HepG2 (cell line): Measurements from ENCODE around the gene MYL6. TPM values are rescaled to one million over a fixed set of nuclear protein-coding genes. Genes with fewer than 3 reads are reported as not detected.

ENCODE experiments used
- KLF16 ChIP-seq, 2 experiments: sonication (generic) in 1 of 2; formaldehyde crosslinking in 1 of 2; IDR thresholded peaks; 2 replicates each; pipeline versions ENCODE4 v1.6.1 to v1.8.0; 2016 to 2023; ENCODE audit warnings: missing genetic modification reagents in 2 of 2, missing compliant biosample characterization in 1 of 2
- MTA3 ChIP-seq: sonication (generic); formaldehyde crosslinking; IDR thresholded peaks from 2 replicates; pipeline ENCODE4 v1.4.0; 2020; ENCODE audit warnings: missing genetic modification reagents
- PAF1 ChIP-seq: IDR thresholded peaks from 2 replicates; pipeline ENCODE4 v1.6.1; 2016; ENCODE audit warnings: missing genetic modification reagents, missing compliant biosample characterization
- PHF8 ChIP-seq: sonication (generic); formaldehyde crosslinking; IDR thresholded peaks from 2 replicates; pipeline ENCODE4 v1.5.0; 2020; ENCODE audit warnings: missing genetic modification reagents
- POLR2AphosphoS5 ChIP-seq: IDR thresholded peaks from 2 replicates; pipeline ENCODE4 v1.6.1; 2012; ENCODE audit warnings: low read depth, low read length
- TOPORS ChIP-seq: sonication (generic); formaldehyde crosslinking; IDR thresholded peaks from 2 replicates; pipeline ENCODE4 v1.8.0; 2023; ENCODE audit warnings: mild to moderate bottlenecking, missing genetic modification reagents
- ZNF101 ChIP-seq: sonication (generic); formaldehyde crosslinking; IDR thresholded peaks from 2 replicates; pipeline ENCODE4 v1.4.0; 2020; ENCODE audit warnings: mild to moderate bottlenecking, low read depth, missing genetic modification reagents, borderline replicate concordance
- ZNF136 ChIP-seq: sonication (generic); formaldehyde crosslinking; IDR thresholded peaks from 2 replicates; pipeline ENCODE4 v1.8.1; 2022; ENCODE audit warnings: low read depth, mild to moderate bottlenecking, moderate library complexity, missing genetic modification reagents
- ZNF615 ChIP-seq: sonication (generic); formaldehyde crosslinking; IDR thresholded peaks from 2 replicates; pipeline ENCODE4 v1.5.0; 2020; ENCODE audit warnings: mild to moderate bottlenecking, missing genetic modification reagents, borderline replicate concordance
- ZNF768 ChIP-seq: sonication (generic); formaldehyde crosslinking; IDR thresholded peaks from 2 replicates; pipeline ENCODE4 v1.4.0; 2020; ENCODE audit warnings: missing genetic modification reagents
- polyA plus RNA-seq, 8 experiments: library from polyadenylated mRNA; depleted of rRNA in 3 of 8; stranded (reverse) in 7 of 8; unstranded in 1 of 8; fragments of >200 nt; fragmentation: Illumina TruSeq in 4 of 8; extraction: Trizol in 4 of 8; gene quantifications; 2 replicates each; pipeline versions ENCODE4 v1.2.1 to v1.2.3, GENCODE V29; 2011 to 2016; ENCODE audit warnings: low read depth in 4 of 8, missing spikeins in 1 of 8, mixed read lengths in 1 of 8; ENCODE audit not compliant: insufficient read depth in 1 of 8
- total RNA-seq, 5 experiments: library from RNA; depleted of rRNA; stranded (reverse); fragments of >200 nt; fragmentation: Illumina TruSeq; extraction: Trizol; gene quantifications; 2 replicates each; pipeline ENCODE4 v1.2.3, GENCODE V29; 2016; ENCODE audit warnings: low read depth in 1 of 5
- TF ChIP-seq, protein P1 (sequence below): sonication (generic); formaldehyde crosslinking; IDR thresholded peaks from one replicate; pipeline ENCODE4 v1.5.1; 2020; ENCODE audit warnings: mild to moderate bottlenecking, missing genetic modification reagents; ENCODE audit errors: not compliant biosample characterization
- TF ChIP-seq, protein P2 (sequence below): sonication (generic); formaldehyde crosslinking; IDR thresholded peaks from 2 replicates; pipeline ENCODE4 v1.9.0; 2021; ENCODE audit warnings: mild to moderate bottlenecking, missing genetic modification reagents

Gene MYL6
- total and polyA plus RNA-seq, 2 of the 13 experiments (the other 11 are each of a cell fraction or from before 2014, with no cell fraction given) = 1,127 to 1,192 TPM

DNA sequence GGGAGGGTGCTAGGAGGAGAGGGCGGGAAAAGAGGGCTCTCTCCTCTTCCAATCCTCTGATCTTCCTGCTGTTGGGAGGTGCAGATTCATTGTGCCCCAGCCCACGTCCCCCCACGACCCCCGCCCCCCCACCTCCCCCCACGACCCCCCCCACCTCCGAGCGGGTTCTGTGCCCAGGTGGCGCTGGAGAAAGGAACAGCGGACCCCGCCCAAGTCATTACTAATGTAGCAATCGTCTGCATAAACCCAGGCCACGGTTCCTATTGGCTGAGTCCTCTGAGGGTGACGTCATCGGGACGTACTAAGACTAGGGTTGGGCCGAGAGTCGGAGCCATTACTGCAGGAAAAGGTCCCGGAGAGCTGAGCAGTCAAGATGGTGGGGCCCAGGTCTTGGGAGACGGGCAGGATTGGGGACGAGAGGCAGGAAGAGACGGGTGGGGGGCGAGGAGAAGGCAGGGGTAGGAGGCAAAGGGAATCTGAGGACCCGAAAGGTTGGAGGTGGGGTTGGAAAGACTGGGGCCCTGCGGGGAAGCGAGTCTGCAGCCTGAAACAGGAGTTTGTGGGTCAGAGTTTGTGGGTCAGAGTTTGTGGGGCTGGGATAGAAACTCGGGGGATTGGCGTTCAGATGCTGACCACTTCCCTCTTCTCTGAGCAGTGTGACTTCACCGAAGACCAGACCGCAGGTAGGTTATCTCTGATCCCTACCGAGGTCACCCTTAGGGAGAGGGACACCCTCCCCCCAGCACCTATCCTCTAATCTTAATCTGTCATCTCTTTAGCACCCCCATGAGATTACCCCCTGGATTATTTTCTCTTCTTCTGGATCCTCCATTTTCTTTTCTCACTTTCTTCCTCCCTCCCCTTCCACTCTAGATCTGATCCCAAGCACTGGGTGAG lies at the start of gene MYL6 (continued):
- TF ChIP-seq, protein P1, sequence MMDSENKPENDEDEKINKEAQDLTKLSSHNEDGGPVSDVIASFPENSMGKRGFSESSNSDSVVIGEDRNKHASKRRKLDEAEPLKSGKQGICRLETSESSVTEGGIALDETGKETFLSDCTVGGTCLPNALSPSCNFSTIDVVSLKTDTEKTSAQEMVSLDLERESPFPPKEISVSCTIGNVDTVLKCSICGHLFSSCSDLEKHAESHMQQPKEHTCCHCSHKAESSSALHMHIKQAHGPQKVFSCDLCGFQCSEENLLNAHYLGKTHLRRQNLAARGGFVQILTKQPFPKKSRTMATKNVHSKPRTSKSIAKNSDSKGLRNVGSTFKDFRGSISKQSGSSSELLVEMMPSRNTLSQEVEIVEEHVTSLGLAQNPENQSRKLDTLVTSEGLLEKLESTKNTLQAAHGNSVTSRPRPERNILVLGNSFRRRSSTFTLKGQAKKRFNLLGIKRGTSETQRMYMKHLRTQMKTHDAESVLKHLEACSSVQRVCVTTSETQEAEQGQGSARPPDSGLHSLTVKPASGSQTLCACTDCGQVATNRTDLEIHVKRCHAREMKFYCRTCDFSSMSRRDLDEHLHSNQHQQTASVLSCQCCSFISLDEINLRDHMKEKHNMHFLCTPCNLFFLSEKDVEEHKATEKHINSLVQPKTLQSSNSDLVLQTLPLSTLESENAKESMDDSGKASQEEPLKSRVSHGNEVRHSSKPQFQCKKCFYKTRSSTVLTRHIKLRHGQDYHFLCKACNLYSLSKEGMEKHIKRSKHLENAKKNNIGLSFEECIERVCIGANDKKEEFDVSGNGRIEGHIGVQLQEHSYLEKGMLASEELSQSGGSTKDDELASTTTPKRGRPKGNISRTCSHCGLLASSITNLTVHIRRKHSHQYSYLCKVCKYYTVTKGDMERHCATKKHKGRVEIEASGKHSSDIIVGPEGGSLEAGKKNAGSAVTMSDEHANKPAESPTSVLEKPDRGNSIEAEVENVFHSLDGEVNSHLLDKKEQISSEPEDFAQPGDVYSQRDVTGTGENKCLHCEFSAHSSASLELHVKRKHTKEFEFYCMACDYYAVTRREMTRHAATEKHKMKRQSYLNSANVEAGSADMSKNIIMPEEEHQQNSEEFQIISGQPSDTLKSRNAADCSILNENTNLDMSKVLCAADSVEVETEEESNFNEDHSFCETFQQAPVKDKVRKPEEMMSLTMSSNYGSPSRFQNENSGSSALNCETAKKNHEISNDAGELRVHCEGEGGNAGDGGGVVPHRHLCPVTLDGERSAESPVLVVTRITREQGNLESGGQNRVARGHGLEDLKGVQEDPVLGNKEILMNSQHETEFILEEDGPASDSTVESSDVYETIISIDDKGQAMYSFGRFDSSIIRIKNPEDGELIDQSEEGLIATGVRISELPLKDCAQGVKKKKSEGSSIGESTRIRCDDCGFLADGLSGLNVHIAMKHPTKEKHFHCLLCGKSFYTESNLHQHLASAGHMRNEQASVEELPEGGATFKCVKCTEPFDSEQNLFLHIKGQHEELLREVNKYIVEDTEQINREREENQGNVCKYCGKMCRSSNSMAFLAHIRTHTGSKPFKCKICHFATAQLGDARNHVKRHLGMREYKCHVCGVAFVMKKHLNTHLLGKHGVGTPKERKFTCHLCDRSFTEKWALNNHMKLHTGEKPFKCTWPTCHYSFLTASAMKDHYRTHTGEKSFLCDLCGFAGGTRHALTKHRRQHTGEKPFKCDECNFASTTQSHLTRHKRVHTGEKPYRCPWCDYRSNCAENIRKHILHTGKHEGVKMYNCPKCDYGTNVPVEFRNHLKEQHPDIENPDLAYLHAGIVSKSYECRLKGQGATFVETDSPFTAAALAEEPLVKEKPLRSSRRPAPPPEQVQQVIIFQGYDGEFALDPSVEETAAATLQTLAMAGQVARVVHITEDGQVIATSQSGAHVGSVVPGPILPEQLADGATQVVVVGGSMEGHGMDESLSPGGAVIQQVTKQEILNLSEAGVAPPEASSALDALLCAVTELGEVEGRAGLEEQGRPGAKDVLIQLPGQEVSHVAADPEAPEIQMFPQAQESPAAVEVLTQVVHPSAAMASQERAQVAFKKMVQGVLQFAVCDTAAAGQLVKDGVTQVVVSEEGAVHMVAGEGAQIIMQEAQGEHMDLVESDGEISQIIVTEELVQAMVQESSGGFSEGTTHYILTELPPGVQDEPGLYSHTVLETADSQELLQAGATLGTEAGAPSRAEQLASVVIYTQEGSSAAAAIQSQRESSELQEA = no peak
- TF ChIP-seq ZNF136 (0 out of 2 replicates have a peak, but pooled peaks have one; percentile 54), MTA3 (CRISPR knock-in tag) (no peak), PHF8 (peak; percentile 78), TOPORS (CRISPR knock-in tag) (no peak), KLF16 (CRISPR knock-in tag; IDR thresholded peaks at IDR 0.05) (0 out of 4 replicates have a peak, but pooled peaks of 1 of the 2 experiments have one; percentile 47), ZNF101 (CRISPR knock-in tag) (no peak), ZNF615 (CRISPR knock-in tag) (no peak), PAF1 (peak; percentile 41; the same call in 1 of the 2 replicates), ZNF768 (CRISPR knock-in tag) (no peak), POLR2AphosphoS5 (peak; percentile 100)
- TF ChIP-seq, protein P2, sequence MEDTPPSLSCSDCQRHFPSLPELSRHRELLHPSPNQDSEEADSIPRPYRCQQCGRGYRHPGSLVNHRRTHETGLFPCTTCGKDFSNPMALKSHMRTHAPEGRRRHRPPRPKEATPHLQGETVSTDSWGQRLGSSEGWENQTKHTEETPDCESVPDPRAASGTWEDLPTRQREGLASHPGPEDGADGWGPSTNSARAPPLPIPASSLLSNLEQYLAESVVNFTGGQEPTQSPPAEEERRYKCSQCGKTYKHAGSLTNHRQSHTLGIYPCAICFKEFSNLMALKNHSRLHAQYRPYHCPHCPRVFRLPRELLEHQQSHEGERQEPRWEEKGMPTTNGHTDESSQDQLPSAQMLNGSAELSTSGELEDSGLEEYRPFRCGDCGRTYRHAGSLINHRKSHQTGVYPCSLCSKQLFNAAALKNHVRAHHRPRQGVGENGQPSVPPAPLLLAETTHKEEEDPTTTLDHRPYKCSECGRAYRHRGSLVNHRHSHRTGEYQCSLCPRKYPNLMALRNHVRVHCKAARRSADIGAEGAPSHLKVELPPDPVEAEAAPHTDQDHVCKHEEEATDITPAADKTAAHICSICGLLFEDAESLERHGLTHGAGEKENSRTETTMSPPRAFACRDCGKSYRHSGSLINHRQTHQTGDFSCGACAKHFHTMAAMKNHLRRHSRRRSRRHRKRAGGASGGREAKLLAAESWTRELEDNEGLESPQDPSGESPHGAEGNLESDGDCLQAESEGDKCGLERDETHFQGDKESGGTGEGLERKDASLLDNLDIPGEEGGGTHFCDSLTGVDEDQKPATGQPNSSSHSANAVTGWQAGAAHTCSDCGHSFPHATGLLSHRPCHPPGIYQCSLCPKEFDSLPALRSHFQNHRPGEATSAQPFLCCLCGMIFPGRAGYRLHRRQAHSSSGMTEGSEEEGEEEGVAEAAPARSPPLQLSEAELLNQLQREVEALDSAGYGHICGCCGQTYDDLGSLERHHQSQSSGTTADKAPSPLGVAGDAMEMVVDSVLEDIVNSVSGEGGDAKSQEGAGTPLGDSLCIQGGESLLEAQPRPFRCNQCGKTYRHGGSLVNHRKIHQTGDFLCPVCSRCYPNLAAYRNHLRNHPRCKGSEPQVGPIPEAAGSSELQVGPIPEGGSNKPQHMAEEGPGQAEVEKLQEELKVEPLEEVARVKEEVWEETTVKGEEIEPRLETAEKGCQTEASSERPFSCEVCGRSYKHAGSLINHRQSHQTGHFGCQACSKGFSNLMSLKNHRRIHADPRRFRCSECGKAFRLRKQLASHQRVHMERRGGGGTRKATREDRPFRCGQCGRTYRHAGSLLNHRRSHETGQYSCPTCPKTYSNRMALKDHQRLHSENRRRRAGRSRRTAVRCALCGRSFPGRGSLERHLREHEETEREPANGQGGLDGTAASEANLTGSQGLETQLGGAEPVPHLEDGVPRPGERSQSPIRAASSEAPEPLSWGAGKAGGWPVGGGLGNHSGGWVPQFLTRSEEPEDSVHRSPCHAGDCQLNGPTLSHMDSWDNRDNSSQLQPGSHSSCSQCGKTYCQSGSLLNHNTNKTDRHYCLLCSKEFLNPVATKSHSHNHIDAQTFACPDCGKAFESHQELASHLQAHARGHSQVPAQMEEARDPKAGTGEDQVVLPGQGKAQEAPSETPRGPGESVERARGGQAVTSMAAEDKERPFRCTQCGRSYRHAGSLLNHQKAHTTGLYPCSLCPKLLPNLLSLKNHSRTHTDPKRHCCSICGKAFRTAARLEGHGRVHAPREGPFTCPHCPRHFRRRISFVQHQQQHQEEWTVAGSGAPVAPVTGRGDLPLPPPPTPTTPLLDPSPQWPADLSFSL (CRISPR knock-in tag) = no peak
